Cardiac septum (tissue), 1 donor: ENCODE measurements around the gene SLCO1B1. TPM values are rescaled to one million over a fixed set of nuclear protein-coding genes. Genes with fewer than 3 reads are reported as not detected.
"Not testable (repeated sequence)": the region's sequence is repeated elsewhere in the genome, so short reads cannot be mapped to it uniquely, and the experiment has no call there.

ENCODE experiments used
- DNase-seq: peaks from one replicate; pipeline ENCODE4 v3.0.0-alpha.2; 2020; ENCODE audit warnings: low spot score
- intact Hi-C: fragments of 100-400 bp; cut with DNase I; formaldehyde crosslinking; loops from one replicate; pipeline ENCODE4 v1.14.0; 2022
- long read RNA-seq: library from polyadenylated mRNA; unstranded; transcript quantifications from one replicate; pipeline ENCODE4 v2.0.0, GENCODE V29; 2021
- total RNA-seq: library from RNA; stranded (reverse); fragmentation: NEBNext Ultra II Directional; extraction: Animal tissue kit (Norgen Biotek cat#: 25700); gene quantifications from one replicate; pipeline ENCODE4 v1.2.1, GENCODE V29; 2021
- donor health status: DM: no; HTN: no; CAD: no.

SLCO1B1 gene
- 0.24 TPM for total RNA-seq
- long read RNA-seq = 0 reads

- intact Hi-C loops = no loop called here
- no peak for DNase-seq
Observed at GRCh38 chr12:21130998-21131397, at the start of gene SLCO1B1. Gene SLCO1B1, plus strand, starts transcription at chr12:21131194. Its CDS starts 10,381 bp downstream, at chr12:21141575.

GRCh38 chr12:21084753-21085152 lies 46.2 kb upstream of the SLCO1B1 start:
- intact Hi-C loops = not testable (repeated sequence)

GRCh38 chr12:21111732-21112131 lies 19.3 kb upstream of the SLCO1B1 start:
- DNase-seq = no peak
- intact Hi-C loops = no loop called here

More at GRCh38 chr12:21084753-21085152, 46.2 kb upstream of the SLCO1B1 start:
- not testable (repeated sequence) for DNase-seq

- no peak for DNase-seq
- intact Hi-C loops = no loop called here
Observed at GRCh38 chr12:21113266-21113665, 17.7 kb upstream of the SLCO1B1 start.

GRCh38 chr12:21117995-21118394 lies 13.0 kb upstream of the SLCO1B1 start:
- no peak for DNase-seq
- intact Hi-C loops = no loop called here

- intact Hi-C loops = no loop called here
- DNase-seq = no peak
Observed at GRCh38 chr12:21118760-21119159, 12.2 kb upstream of the SLCO1B1 start.

- intact Hi-C loops = no loop called here
- DNase-seq = no peak
Observed at GRCh38 chr12:21129351-21129750, 1.6 kb upstream of the SLCO1B1 start.

GRCh38 chr12:21129906-21130305 lies 1.1 kb upstream of the SLCO1B1 start:
- DNase-seq = no peak
- intact Hi-C loops = no loop called here

- intact Hi-C loops, DNase-seq: not testable (repeated sequence)
Observed at GRCh38 chr12:21137318-21137999, 6.5 kb downstream of the SLCO1B1 start.

- intact Hi-C loops = no loop called here
- DNase-seq = no peak
Observed at GRCh38 chr12:21138016-21138415, 7.0 kb downstream of the SLCO1B1 start.

- DNase-seq = no peak
- intact Hi-C loops = no loop called here
Observed at GRCh38 chr12:21144309-21144708, 13.3 kb downstream of the SLCO1B1 start.

- intact Hi-C loops = not testable (repeated sequence)
Observed at GRCh38 chr12:21149861-21150260, 18.9 kb downstream of the SLCO1B1 start.

GRCh38 chr12:21151184-21151583 lies 20.2 kb downstream of the SLCO1B1 start:
- intact Hi-C loops = no loop called here
- no peak for DNase-seq

More at GRCh38 chr12:21149861-21150260, 18.9 kb downstream of the SLCO1B1 start:
- not testable (repeated sequence) for DNase-seq

GRCh38 chr12:21155522-21156351 lies 24.7 kb downstream of the SLCO1B1 start:
- intact Hi-C loops = no loop called here
- DNase-seq = no peak

GRCh38 chr12:21165048-21165447 lies 34.1 kb downstream of the SLCO1B1 start:
- intact Hi-C loops = no loop called here
- DNase-seq = no peak

- no peak for DNase-seq
- intact Hi-C loops = no loop called here
Observed at GRCh38 chr12:21169878-21170472, 39.0 kb downstream of the SLCO1B1 start.

GRCh38 chr12:21172079-21172478 lies 41.1 kb downstream of the SLCO1B1 start:
- no peak for DNase-seq
- intact Hi-C loops = no loop called here

- intact Hi-C loops = no loop called here
- no peak for DNase-seq
Observed at GRCh38 chr12:21183721-21184275, 52.8 kb downstream of the SLCO1B1 start.

- no peak for DNase-seq
- intact Hi-C loops = no loop called here
Observed at GRCh38 chr12:21190016-21190415, 59.0 kb downstream of the SLCO1B1 start.

- intact Hi-C loops, DNase-seq: not testable (repeated sequence)
Observed at GRCh38 chr12:21214433-21214832, 83.4 kb downstream of the SLCO1B1 start.
